K562 (cell line): ENCODE measurements around the gene SIDT1. TPM values are rescaled to one million over a fixed set of nuclear protein-coding genes. Genes with fewer than 3 reads are reported as not detected.

Experiments
- ATAC-seq: fragments of 200-7000 bp; cut with Tn5 transposase; 3 replicates; pipeline ENCODE4 v1.9.1; 2020; ENCODE audit warnings: moderate library complexity
- BruUV-seq: library from RNA; stranded (reverse); fragments of 400-500 nt; replicated peaks from 2 replicates; lab custom pipeline; 2021; lab: Mats Ljungman, UMichigan
- CTCF ChIA-PET: fragments of 300-600 bp; formaldehyde crosslinking; extraction: SDS; loops from one replicate; lab custom pipeline; 2021; ENCODE audit warnings: low intra/inter-chr PET ratio; lab: Yijun Ruan, JAX
- POLR2A ChIA-PET: fragments of 300-600, 350-650 bp; sonication (Branson Sonifier 250); formaldehyde crosslinking; extraction: SDS; loops from one replicate; lab custom pipeline; 2021; ENCODE audit warnings: antibody characterized with exemption, inconsistent platforms; lab: Yijun Ruan, JAX
- DNase-seq, 4 experiments: peaks; one replicate each; pipeline versions ENCODE4 v3.0.0 to v3.0.0-alpha.2; 2011 to 2018; ENCODE audit warnings: low spot score in 3 of 4, mixed read lengths in 3 of 4; ENCODE audit errors: extremely low read depth in 1 of 4
- FAIRE-seq: peaks from 2 replicates; lab custom pipeline; 2011; peaks lifted over from hg19 to GRCh38; lab: Jason Lieb, UNC
- H2AFZ ChIP-seq: 2 replicates; pipeline ENCODE4 v1.6.0; 2011; ENCODE audit warnings: low read depth, low read length, control low read depth, inconsistent platforms
- H3K27ac ChIP-seq: fragments of 200-600 bp; 3 replicates; pipeline ENCODE4 v1.8.0; 2011; ENCODE audit warnings: low read depth, mild to moderate bottlenecking, control low read depth, inconsistent platforms, low read length, moderate library complexity, mixed read lengths; ENCODE audit errors: extremely low read depth
- H3K27me3 ChIP-seq, 2 experiments: fragments of 300-600 bp in 1 of 2; 2 replicates in 1 of 2; 3 replicates in 1 of 2; pipeline versions ENCODE4 v1.6.0 to v1.8.0; 2011; ENCODE audit warnings: inconsistent platforms in 2 of 2, low read length in 2 of 2, mild to moderate bottlenecking in 1 of 2, mixed read lengths in 1 of 2, moderate library complexity in 1 of 2; ENCODE audit not compliant: control insufficient read depth in 2 of 2, insufficient read depth in 2 of 2
- H3K36me3 ChIP-seq: fragments of 300-600 bp; 3 replicates; pipeline ENCODE4 v1.8.0; 2011; ENCODE audit warnings: mild to moderate bottlenecking, low read length, inconsistent platforms; ENCODE audit not compliant: control insufficient read depth, insufficient read depth
- H3K4me1 ChIP-seq, 2 experiments: fragments of 200-600 bp in 1 of 2; replicated peaks in 1 of 2; 2 replicates in 1 of 2; 3 replicates in 1 of 2; pipeline versions ENCODE4 v1.5.1 to v1.8.0; 2011; ENCODE audit warnings: inconsistent platforms in 2 of 2, low read length in 2 of 2, mild to moderate bottlenecking in 1 of 2, mixed read lengths in 1 of 2, moderate library complexity in 1 of 2; ENCODE audit not compliant: control insufficient read depth in 2 of 2, insufficient read depth in 2 of 2
- H3K4me2 ChIP-seq: 2 replicates; pipeline ENCODE4 v1.6.1; 2011; ENCODE audit warnings: low read length, control low read depth, inconsistent platforms, mixed read lengths; ENCODE audit not compliant: insufficient read depth
- H3K4me3 ChIP-seq: fragments of 200-600 bp; sonication (generic), shearing (Covaris generic); 2 replicates; pipeline ENCODE4 v1.5.1; 2016; ENCODE audit warnings: control low read depth, inconsistent platforms
- H3K79me2 ChIP-seq: fragments of 200-600 bp; 3 replicates; pipeline ENCODE4 v1.8.0; 2011; ENCODE audit warnings: low read length, inconsistent platforms; ENCODE audit not compliant: control insufficient read depth, insufficient read depth
- H3K9ac ChIP-seq, 2 experiments: 2 replicates each; pipeline versions ENCODE4 v1.6.0 to v1.6.1; 2011; ENCODE audit warnings: low read depth in 2 of 2, low read length in 2 of 2, control low read depth in 1 of 2, inconsistent platforms in 1 of 2, mild to moderate bottlenecking in 1 of 2, mixed read lengths in 1 of 2; ENCODE audit not compliant: insufficient read depth in 1 of 2
- H3K9me1 ChIP-seq: one replicate; pipeline ENCODE4 v1.6.0; 2011; ENCODE audit warnings: inconsistent platforms, mild to moderate bottlenecking, low read length, moderate library complexity; ENCODE audit not compliant: control insufficient read depth, insufficient read depth
- H3K9me3 ChIP-seq: replicated peaks from 2 replicates; pipeline ENCODE4 v1.5.1; 2011; ENCODE audit warnings: low read depth, low read length, inconsistent platforms; ENCODE audit not compliant: control insufficient read depth, insufficient read depth
- H4K20me1 ChIP-seq: replicated peaks from 2 replicates; pipeline ENCODE4 v1.6.1; 2011; ENCODE audit warnings: low read length, inconsistent platforms, mixed read lengths; ENCODE audit not compliant: control insufficient read depth, insufficient read depth
- BRCA1 ChIP-seq, 2 experiments: fragments of 450-650 bp in 1 of 2; sonication (generic) in 1 of 2; formaldehyde crosslinking in 1 of 2; IDR thresholded peaks; 2 replicates each; pipeline versions ENCODE4 v1.5.0 to v1.6.1; 2017 to 2020; ENCODE audit warnings: mild to moderate bottlenecking in 1 of 2, missing genetic modification reagents in 1 of 2
- C11orf30 ChIP-seq: fragments of 450-650 bp; IDR thresholded peaks from 2 replicates; pipeline ENCODE4 v1.6.1; 2016; ENCODE audit warnings: low read depth, mild to moderate bottlenecking
- FOXO4 ChIP-seq: fragments of 450-650 bp; formaldehyde crosslinking; IDR thresholded peaks from 2 replicates; pipeline ENCODE4 v1.4.0; 2020; ENCODE audit warnings: mild to moderate bottlenecking, moderate library complexity
- HMGXB4 ChIP-seq: sonication (generic); formaldehyde crosslinking; IDR thresholded peaks from 2 replicates; pipeline ENCODE4 v1.8.1; 2023; ENCODE audit warnings: mild to moderate bottlenecking, missing genetic modification reagents
- NONO ChIP-seq, 2 experiments: fragments of 200-400 bp in 1 of 2; fragments of 450-650 bp in 1 of 2; formaldehyde crosslinking in 1 of 2; IDR thresholded peaks; 2 replicates each; pipeline ENCODE4 v1.6.1; 2017; ENCODE audit warnings: low read depth in 2 of 2, mild to moderate bottlenecking in 2 of 2, moderate library complexity in 2 of 2, low read length in 1 of 2
- POLR2AphosphoS5 ChIP-seq: IDR thresholded peaks from 2 replicates; pipeline ENCODE4 v1.6.1; 2011; ENCODE audit warnings: mild to moderate bottlenecking, low read depth, low read length, moderate library complexity; ENCODE audit not compliant: control insufficient read depth, insufficient read depth
- SMAD4 ChIP-seq: fragments of 250-450 bp; sonication (Bioruptor Pico); conservative IDR thresholded peaks from 2 replicates; pipeline ENCODE4 v1.8.0; 2021; ENCODE audit warnings: inconsistent platforms, mild to moderate bottlenecking, moderate library complexity
- SMARCA4 ChIP-seq: fragments of 450-650 bp; IDR thresholded peaks from 2 replicates; pipeline ENCODE4 v1.6.1; 2016
- TFAM ChIP-seq: fragments of 250-450 bp; sonication (Bioruptor Pico); conservative IDR thresholded peaks from 2 replicates; pipeline ENCODE4 v1.5.0; 2021; ENCODE audit warnings: mild to moderate bottlenecking, moderate library complexity
- TOE1 ChIP-seq, 2 experiments: fragments of 450-650 bp in 1 of 2; sonication (generic) in 1 of 2; formaldehyde crosslinking in 1 of 2; IDR thresholded peaks; 2 replicates each; pipeline versions ENCODE4 v1.7.1 to v1.8.0; 2016 to 2022; ENCODE audit warnings: borderline replicate concordance in 2 of 2, mild to moderate bottlenecking in 2 of 2, antibody characterized with exemption in 1 of 2, inconsistent platforms in 1 of 2, low read depth in 1 of 2, missing genetic modification reagents in 1 of 2, moderate library complexity in 1 of 2
- XRCC5 ChIP-seq: fragments of 200-400 bp; formaldehyde crosslinking; IDR thresholded peaks from 2 replicates; pipeline ENCODE4 v1.6.1; 2017; ENCODE audit warnings: low read depth, mild to moderate bottlenecking, low read length
- ZBTB7A ChIP-seq: IDR thresholded peaks from 2 replicates; pipeline ENCODE4 v1.6.1; 2011; ENCODE audit warnings: low read depth, mild to moderate bottlenecking, low read length, moderate library complexity, borderline replicate concordance; ENCODE audit not compliant: control insufficient read depth
- ZNF174 ChIP-seq: fragments of 250-450 bp; sonication (Bioruptor Pico); IDR thresholded peaks from 2 replicates; pipeline ENCODE4 v1.4.0; 2020; ENCODE audit warnings: mild to moderate bottlenecking
- ZNF3 ChIP-seq: fragments of 250-450 bp; sonication (Bioruptor Pico); IDR thresholded peaks from 2 replicates; pipeline ENCODE4 v1.5.0; 2021; ENCODE audit warnings: mild to moderate bottlenecking, moderate library complexity
- in situ Hi-C: fragments of 300-500 bp; cut with MboI; formaldehyde crosslinking; loops from 4 replicates; pipeline ENCODE4 v1.15.0; 2018; ENCODE audit warnings: inconsistent platforms, mixed read lengths
- intact Hi-C: fragments of 100-400 bp; cut with micrococcal nuclease; formaldehyde crosslinking; loops from 2 replicates; pipeline ENCODE4 v1.14.2; 2022
- polyA plus RNA-seq, 8 experiments: library from polyadenylated mRNA; depleted of rRNA in 4 of 8; stranded (reverse) in 5 of 8; unstranded in 3 of 8; fragments of >200 nt; fragmentation: Nextera tagmentation in 2 of 8; fragmentation: Illumina TruSeq in 1 of 8; extraction: Ambion mirVana in 2 of 8; extraction: Trizol in 1 of 8; gene quantifications; 2 replicates each; pipeline versions ENCODE4 v1.2.1 to v1.2.3, GENCODE V29; 2011 to 2014; ENCODE audit warnings: inconsistent platforms in 1 of 8, missing spikeins in 1 of 8
- total RNA-seq, 7 experiments: library from RNA; depleted of rRNA in 6 of 7; stranded (reverse); fragments of >200 nt in 6 of 7; fragmentation: Illumina TruSeq in 2 of 7; extraction: Trizol in 2 of 7; gene quantifications; 2 replicates each; pipeline versions ENCODE4 v1.2.1 to v1.2.3, GENCODE V29; 2011 to 2021; ENCODE audit warnings: low replicate concordance in 1 of 7
- TF ChIP-seq, protein P1 (sequence below): fragments of 250-450 bp; sonication (Bioruptor Pico); IDR thresholded peaks from 2 replicates; pipeline ENCODE4 v1.8.0; 2021; ENCODE audit warnings: borderline replicate concordance, mild to moderate bottlenecking, moderate library complexity; ENCODE audit not compliant: poor library complexity, severe bottlenecking
- TF ChIP-seq, protein P2 (sequence below): fragments of 450-650 bp; conservative IDR thresholded peaks from 2 replicates; pipeline ENCODE4 v1.6.1; 2016; ENCODE audit warnings: missing genetic modification characterization, low read depth, mild to moderate bottlenecking, control low read depth, missing compliant biosample characterization

The SIDT1 gene
- total and polyA plus RNA-seq, 9 of the 15 experiments (the other 6 are each of a cell fraction or from before 2014, with no cell fraction given): not detected

DNA sequence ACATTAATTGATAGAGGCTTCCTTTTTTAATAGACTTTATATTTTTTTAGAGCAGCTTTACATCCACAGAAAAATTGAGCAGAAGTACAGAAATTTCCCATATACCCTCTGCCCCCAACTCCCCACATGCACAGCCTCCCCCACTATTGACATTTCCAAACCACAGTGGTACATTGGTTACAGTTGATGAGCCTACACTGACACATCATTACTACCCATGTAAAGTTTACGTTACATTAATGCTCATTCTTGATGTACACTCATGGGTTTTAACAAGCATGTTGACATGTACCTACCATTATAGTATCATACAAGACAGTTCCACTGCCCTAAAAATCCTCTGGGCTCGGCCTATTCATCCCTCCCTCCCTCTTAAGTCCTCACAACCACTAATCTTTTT, 85.4 kb downstream of the SIDT1 start (continued):
- TF ChIP-seq TOE1 (IDR thresholded peaks at IDR 0.05; ENCODE audit: borderline replicate concordance) (no peak), TOE1 (CRISPR knock-in tag; IDR thresholded peaks at IDR 0.05; ENCODE audit: borderline replicate concordance, low read depth) (no peak), C11orf30 (no peak), ZNF174 (no peak)

GRCh38 chr3:113620091-113620490, 87.7 kb downstream of the SIDT1 start:
- FAIRE-seq: no peak
- intact Hi-C loops (loop anchor here (10.0 kb wide), 2 partner anchors 275 to 565 kb away; no protein-coding TSS in a partner anchor), in situ Hi-C loops (loop anchor here (25.0 kb wide), 1 partner anchor 558 kb away; no protein-coding TSS in a partner anchor)
- no peaks in the 10 kb centered on the region for H3K4me1 ChIP-seq
- no peak overlapping the region for H3K27ac ChIP-seq
- no peak for ATAC-seq
- H3K27me3 ChIP-seq: peaks cover 0 to 9% of the 10 kb centered on the region in 2 experiments; a peak in 2 of 5 replicates
- no peaks in the 10 kb centered on the region for H4K20me1 ChIP-seq
- H3K4me3 ChIP-seq: no peak overlapping the region
- DNase-seq: no peak
- ChIA-PET POLR2A (no interaction called here), CTCF (no interaction called here)
- no peaks in the 10 kb centered on the region for H3K9me1 ChIP-seq
- no TSS peak for BruUV-seq
- no peak overlapping the region for H2AFZ ChIP-seq
- H3K9me3 ChIP-seq: no peaks in the 10 kb centered on the region
- no peak overlapping the region for H3K9ac ChIP-seq
- H3K79me2 ChIP-seq: no peaks in the 10 kb centered on the region
- H3K4me2 ChIP-seq: no peak overlapping the region
- no peaks in the 10 kb centered on the region for H3K36me3 ChIP-seq
- no peak for TF ChIP-seq NONO (IDR thresholded peaks at IDR 0.05; ENCODE audit: low read depth in 2 of 2, low read length in 1 of 2)
- no peak for TF ChIP-seq TFAM
- TF ChIP-seq HMGXB4: no peak
- TF ChIP-seq, protein P1, sequence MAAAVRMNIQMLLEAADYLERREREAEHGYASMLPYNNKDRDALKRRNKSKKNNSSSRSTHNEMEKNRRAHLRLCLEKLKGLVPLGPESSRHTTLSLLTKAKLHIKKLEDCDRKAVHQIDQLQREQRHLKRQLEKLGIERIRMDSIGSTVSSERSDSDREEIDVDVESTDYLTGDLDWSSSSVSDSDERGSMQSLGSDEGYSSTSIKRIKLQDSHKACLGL (CRISPR knock-in tag): no peak
- no peak for TF ChIP-seq SMARCA4
- TF ChIP-seq BRCA1 (IDR thresholded peaks at IDR 0.05): no peak
- no peak for TF ChIP-seq BRCA1 (CRISPR knock-in tag; IDR thresholded peaks at IDR 0.05)
- no peak for TF ChIP-seq XRCC5
- TF ChIP-seq POLR2AphosphoS5: no peak
- TF ChIP-seq ZNF3 (CRISPR knock-in tag): no peak
- no peak for TF ChIP-seq SMAD4 (CRISPR knock-in tag)
- no peak for TF ChIP-seq FOXO4
- no peak for TF ChIP-seq ZBTB7A
- TF ChIP-seq, protein P2, sequence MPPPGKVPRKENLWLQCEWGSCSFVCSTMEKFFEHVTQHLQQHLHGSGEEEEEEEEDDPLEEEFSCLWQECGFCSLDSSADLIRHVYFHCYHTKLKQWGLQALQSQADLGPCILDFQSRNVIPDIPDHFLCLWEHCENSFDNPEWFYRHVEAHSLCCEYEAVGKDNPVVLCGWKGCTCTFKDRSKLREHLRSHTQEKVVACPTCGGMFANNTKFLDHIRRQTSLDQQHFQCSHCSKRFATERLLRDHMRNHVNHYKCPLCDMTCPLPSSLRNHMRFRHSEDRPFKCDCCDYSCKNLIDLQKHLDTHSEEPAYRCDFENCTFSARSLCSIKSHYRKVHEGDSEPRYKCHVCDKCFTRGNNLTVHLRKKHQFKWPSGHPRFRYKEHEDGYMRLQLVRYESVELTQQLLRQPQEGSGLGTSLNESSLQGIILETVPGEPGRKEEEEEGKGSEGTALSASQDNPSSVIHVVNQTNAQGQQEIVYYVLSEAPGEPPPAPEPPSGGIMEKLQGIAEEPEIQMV (tag): no peak
